ENCODE data around the gene GZMA. TPM values are rescaled to one million over a fixed set of nuclear protein-coding genes. Genes with fewer than 3 reads are reported as not detected.

The GZMA gene
- total RNA-seq, 2 experiments from 2014 or later = not detected

DNA sequence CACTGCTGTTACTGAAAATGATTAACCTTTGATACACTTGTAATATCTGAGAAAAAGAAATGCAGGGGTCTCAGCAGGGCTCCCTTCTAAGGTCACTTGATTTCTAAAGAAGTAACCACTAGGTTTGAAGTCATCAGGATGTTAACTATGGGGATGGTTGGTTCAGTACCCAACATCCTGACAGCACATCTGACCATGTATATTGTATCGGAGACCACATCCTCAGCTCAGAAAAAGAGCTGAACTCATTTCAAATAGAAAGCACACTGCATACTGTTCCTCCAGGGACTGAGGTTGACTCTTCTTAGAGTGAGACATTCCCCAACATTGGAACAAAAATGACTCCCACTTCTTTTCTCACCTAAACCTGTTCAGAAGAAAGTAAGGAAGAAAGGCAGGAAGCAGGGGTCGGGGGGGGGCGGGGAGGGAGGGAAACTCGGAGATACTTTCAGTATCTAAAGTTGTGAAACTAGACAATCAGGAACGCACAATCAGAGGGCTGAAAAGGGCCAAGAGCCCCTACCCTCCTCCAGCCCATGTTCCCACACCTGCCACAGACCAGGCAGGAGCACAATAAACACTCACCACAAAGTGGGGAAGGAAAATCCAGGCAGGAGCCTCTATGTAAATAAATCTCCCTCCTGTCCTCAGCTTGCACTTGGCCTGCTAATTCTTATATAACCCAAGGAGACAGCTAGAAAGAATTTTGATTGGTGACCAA, 730 bp upstream of the GZMA start:
- H3K4me2 ChIP-seq (ENCODE audit: low read length) = no peak overlapping the region
- H3K27ac ChIP-seq (ENCODE audit: low read depth, low read length, poor library complexity, severe bottlenecking) = no peak overlapping the region
- no peaks in the 10 kb centered on the region for H3K79me2 ChIP-seq (ENCODE audit: insufficient read depth, low read depth, low read length)
- H4K20me1 ChIP-seq (ENCODE audit: insufficient read depth, low read length) = no peaks in the 10 kb centered on the region
- DNase-seq (ENCODE audit: low spot score) = no peak
- H3K36me3 ChIP-seq (ENCODE audit: insufficient read depth, low read length) = no peaks in the 10 kb centered on the region
- no peak overlapping the region for H2AFZ ChIP-seq (ENCODE audit: low read length)
- no peaks in the 10 kb centered on the region for H3K9me2 ChIP-seq (ENCODE audit: insufficient read depth, low read length)
- ChIA-PET POLR2A (interaction anchor here (0.6 kb wide), 1 partner anchor 52 kb away, joined by 3 read pairs; no protein-coding TSS in a partner anchor), CTCF (ENCODE audit: unreplicated experiment) (no interaction called here)
- intact Hi-C loops (cut with micrococcal nuclease; ENCODE audit: unreplicated experiment) = no loop called here
- H3K4me1 ChIP-seq (ENCODE audit: insufficient read depth, low read length, poor library complexity, severe bottlenecking) = no peaks in the 10 kb centered on the region
- H3K4me3 ChIP-seq (ENCODE audit: low read depth, low read length, poor library complexity, severe bottlenecking) = no peak overlapping the region
- BruUV-seq (replicated peaks) = no TSS peak
- no peaks in the 10 kb centered on the region for H3K9me3 ChIP-seq (ENCODE audit: low read length)
- TF ChIP-seq, protein P1, sequence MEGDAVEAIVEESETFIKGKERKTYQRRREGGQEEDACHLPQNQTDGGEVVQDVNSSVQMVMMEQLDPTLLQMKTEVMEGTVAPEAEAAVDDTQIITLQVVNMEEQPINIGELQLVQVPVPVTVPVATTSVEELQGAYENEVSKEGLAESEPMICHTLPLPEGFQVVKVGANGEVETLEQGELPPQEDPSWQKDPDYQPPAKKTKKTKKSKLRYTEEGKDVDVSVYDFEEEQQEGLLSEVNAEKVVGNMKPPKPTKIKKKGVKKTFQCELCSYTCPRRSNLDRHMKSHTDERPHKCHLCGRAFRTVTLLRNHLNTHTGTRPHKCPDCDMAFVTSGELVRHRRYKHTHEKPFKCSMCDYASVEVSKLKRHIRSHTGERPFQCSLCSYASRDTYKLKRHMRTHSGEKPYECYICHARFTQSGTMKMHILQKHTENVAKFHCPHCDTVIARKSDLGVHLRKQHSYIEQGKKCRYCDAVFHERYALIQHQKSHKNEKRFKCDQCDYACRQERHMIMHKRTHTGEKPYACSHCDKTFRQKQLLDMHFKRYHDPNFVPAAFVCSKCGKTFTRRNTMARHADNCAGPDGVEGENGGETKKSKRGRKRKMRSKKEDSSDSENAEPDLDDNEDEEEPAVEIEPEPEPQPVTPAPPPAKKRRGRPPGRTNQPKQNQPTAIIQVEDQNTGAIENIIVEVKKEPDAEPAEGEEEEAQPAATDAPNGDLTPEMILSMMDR (conservative IDR thresholded peaks at IDR 0.05; ENCODE audit: low read length) = no peak
- no peak for TF ChIP-seq EZH2phosphoT487 (IDR thresholded peaks at IDR 0.05; ENCODE audit: borderline replicate concordance, low read depth, low read length)

DNA sequence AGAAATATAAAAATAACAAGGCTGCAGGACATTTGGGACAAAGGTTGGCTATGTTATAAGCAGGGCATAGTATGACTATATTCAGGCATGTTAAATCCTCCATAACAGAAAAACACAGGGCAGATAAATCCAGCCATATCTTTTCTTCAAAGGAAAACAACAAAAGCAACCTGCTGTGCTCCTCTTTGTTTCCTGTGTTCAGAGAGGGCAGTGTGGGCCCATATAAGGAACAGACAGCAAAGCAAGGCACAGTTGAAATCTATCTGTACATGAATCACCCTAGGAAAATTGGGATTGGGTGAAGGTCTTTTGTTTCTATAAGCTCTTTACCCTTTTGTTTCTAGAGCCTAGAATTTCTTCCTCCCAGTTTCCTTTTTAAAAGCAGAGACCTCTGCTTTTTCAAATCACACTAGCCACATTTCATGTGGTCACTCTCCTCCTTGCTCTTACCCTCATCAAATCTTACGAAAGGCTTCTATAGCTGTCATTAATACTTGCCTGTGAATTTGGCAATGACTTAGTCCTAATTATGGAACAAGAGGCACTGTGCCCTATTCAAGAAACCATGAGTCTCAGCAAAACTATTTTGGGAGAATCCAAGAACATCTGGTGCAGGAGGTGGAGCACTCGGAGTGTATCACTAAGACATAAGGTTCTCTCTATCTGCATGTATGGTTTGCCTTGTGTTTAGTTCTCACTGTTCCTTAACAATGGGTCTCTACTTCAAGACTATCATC, 1.8 kb downstream of the GZMA start:
- ChIA-PET POLR2A (interaction anchor here (0.5 kb wide), 1 partner anchor 22 kb away, joined by 3 read pairs; no protein-coding TSS in a partner anchor), CTCF (ENCODE audit: unreplicated experiment) (no interaction called here)
- no peak overlapping the region for H3K4me2 ChIP-seq (ENCODE audit: low read length)
- H4K20me1 ChIP-seq (ENCODE audit: insufficient read depth, low read length) = no peaks in the 10 kb centered on the region
- TF ChIP-seq EZH2phosphoT487 (IDR thresholded peaks at IDR 0.05; ENCODE audit: borderline replicate concordance, low read depth, low read length) = no peak
- TF ChIP-seq, protein P1 (conservative IDR thresholded peaks at IDR 0.05; ENCODE audit: low read length) = no peak
- no peaks in the 10 kb centered on the region for H3K9me2 ChIP-seq (ENCODE audit: insufficient read depth, low read length)
- DNase-seq (ENCODE audit: low spot score) = no peak
- H3K27ac ChIP-seq (ENCODE audit: low read depth, low read length, poor library complexity, severe bottlenecking) = no peak overlapping the region
- H3K9me3 ChIP-seq (ENCODE audit: low read length) = no peaks in the 10 kb centered on the region
- no peaks in the 10 kb centered on the region for H3K36me3 ChIP-seq (ENCODE audit: insufficient read depth, low read length)
- no peaks in the 10 kb centered on the region for H3K79me2 ChIP-seq (ENCODE audit: insufficient read depth, low read depth, low read length)
- no peak overlapping the region for H3K4me3 ChIP-seq (ENCODE audit: low read depth, low read length, poor library complexity, severe bottlenecking)
- no TSS peak for BruUV-seq (replicated peaks)
- no peak overlapping the region for H2AFZ ChIP-seq (ENCODE audit: low read length)
- intact Hi-C loops (cut with micrococcal nuclease; ENCODE audit: unreplicated experiment) = no loop called here
- no peaks in the 10 kb centered on the region for H3K4me1 ChIP-seq (ENCODE audit: insufficient read depth, low read length, poor library complexity, severe bottlenecking)

Data from OCI-LY7 (cell line).